Stimulated activated CD4-positive, alpha-beta T cell treated with anti-CD3 and anti-CD28 coated beads, Interleukin-4, amount 100 ng/mL, for 48 hours (primary cell): ENCODE results near the gene PSMG1.

Source experiments
- DNase-seq, 2 donors: peaks; one replicate each; pipeline ENCODE4 v3.0.0-alpha.2; 2020; ENCODE audit warnings: low read depth in 2 of 2

Gene PSMG1

DNA sequence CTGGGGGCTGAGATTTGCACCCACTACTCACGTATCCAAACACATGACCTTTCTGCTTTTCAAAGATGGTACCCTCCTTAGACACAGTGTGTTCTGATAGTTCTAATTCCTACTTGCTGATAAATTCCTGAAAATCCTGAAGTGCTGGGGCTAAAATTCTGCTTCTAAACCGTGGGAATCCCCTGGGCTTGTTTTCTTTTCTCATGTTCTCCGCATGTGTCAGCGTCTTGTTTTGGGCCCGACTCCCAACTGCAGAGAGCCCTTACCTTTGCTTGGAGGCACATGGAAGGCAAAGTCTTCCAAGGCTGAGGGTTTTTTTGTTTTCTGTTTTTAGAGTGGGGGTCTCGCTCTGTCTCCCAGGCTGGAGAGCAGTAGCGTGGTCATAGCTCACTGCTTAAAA is 27.2 kb downstream of the PSMG1 start:
- no peak for DNase-seq

- no peak for DNase-seq
These were observed 27.7 kb downstream of the PSMG1 start for GRCh38 chr21:39155578-39155977.

GRCh38 chr21:39153842-39154241 is 29.4 kb downstream of the PSMG1 start:
- DNase-seq = no peak

GRCh38 chr21:39153373-39153772 is 29.9 kb downstream of the PSMG1 start:
- no peak for DNase-seq

DNA sequence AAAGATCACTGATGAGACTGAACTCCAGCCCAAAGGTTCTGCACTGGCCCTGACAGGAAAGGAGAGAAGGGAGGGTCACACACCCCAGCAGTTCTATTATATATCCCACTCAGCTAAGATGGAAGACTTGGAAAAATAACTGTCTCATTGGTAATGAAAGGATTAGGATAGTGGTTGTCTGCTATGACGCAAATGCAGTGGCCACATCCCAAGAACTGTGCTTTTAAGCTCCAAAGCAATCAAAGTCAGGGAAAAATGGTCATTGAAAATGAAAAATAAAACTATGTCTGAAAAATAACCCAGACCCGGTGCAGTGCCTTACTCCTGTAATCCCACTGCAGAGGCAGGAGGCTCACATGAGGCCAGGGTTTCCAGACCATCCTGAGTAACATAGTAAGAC is 31.0 kb downstream of the PSMG1 start:
- no peak for DNase-seq

DNA sequence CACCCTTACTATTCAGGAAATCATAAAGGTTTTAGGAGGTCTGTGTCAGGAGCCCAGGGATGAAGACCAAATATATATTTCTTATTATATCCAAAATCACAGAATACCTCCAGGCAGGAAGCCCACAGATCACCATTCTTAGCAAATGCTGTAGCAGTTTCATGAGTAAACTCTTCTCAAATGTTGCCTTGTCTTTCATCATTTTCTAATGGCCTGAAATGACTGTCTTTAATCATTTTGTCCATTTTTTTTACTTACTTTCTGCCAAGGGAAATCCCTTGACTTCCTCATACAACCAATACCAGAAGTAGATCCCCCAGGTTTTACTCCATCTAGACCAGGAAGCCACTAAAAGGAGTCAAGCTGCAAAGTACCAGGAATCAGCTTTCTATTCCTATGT is 32.4 kb downstream of the PSMG1 start:
- no peak for DNase-seq

DNA sequence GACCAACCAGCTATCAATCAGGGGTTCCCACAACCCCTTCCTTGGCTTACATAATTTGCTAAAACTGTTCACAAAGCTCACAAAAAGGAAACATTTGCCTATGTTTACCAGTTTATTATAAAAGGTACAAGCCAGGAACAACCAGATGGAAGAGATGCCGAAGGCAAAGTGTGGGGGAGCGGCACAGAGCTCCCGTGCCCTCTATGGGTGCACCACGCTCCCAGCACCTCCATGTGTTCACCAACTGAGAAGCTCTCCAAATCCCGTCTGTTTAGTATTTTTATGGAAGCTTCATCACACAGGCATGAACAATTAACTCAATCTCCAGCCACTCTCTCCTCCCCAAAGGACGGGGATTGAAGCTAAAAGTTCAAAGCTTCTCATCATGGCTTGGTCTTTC is 32.9 kb downstream of the PSMG1 start:
- no peak for DNase-seq

DNA sequence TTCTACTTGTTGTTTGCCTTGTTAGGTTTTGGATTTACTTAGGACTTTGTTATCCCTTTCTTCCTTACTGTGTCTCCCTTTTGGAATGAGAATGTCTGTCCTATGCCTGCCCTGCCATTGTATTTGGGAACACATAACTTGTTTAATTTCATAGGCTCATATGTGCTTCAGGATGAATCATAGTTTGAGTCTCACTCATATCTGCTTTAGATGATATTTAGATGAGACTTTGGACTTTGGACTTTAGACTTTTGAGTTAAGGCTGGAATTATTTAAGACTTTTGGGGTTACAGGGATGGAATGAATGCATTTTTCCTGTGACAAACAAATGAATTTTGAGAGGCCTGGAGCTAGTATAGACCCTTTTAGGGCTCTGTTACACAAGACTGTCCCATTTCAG is 33.4 kb downstream of the PSMG1 start:
- DNase-seq = no peak

GRCh38 chr21:39148975-39149374 is 34.3 kb downstream of the PSMG1 start:
- no peak for DNase-seq

DNA sequence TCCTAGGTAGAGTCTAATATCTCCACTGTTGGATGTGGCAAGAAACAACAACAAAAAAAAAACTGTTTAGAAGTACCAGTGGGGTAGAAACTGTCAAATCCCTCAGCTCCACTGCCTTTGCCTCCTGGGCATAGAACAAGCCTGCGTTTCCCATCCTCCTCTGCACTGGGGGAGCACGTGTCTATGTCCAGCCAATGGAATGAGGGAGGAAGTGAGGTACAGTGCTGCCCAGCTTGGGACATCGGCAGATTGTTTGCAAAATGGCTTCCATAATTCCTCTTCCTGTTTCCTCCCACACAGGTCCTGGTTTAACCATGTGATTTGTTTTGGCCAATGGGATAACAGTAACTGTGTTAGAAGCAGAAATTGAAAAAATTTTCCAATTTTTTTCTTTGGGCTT is 39.1 kb downstream of the PSMG1 start:
- DNase-seq = no peak

- DNase-seq = no peak
These were observed 40.3 kb downstream of the PSMG1 start for GRCh38 chr21:39142972-39143371.

- DNase-seq = no peak
These were observed 41.7 kb downstream of the PSMG1 start for GRCh38 chr21:39141502-39141901.

DNA sequence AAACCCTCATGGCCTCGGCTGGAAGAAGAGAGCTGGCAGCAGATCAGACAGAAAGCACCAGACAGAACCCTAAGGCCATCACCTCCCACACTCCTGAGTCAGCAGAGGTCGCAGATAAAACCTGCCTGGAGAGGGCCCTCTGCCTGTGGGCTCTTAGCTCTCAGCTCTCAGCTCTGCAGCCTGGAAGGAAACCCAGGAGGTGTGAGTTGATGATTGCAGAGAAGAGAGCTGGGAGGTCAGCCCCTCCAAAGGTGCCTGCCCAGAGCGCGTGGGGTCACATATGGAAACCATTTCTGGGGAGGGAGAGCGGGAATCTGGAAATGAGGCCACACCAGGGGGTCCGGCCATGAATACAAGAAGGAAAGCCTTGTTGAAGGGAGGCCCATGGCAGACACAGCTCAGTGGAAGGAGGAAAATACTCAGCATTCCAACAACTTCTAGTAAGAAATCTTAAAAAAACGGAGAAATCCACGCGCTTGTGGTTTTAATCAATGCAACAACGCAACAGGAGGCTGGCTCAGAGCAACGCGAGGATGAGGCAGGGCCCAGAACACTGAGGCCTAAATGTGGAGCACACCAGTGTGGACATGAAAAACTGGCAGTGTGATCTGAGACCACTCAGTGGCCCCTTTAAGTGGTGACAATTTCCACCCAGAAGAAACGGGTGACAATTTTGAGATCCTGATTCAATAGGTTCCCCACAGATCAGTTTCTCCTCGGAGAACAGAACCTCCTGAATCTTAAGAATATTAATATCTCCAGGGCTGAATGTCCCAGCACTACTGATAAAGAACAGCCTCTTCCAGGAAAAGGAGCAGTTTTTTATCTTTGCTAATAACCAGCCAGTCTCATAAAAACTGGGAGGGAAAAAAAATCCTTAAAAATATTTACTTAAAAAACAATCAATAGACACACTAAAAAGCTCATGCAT is 45.7 kb downstream of the PSMG1 start:
- DNase-seq = no peak

DNA sequence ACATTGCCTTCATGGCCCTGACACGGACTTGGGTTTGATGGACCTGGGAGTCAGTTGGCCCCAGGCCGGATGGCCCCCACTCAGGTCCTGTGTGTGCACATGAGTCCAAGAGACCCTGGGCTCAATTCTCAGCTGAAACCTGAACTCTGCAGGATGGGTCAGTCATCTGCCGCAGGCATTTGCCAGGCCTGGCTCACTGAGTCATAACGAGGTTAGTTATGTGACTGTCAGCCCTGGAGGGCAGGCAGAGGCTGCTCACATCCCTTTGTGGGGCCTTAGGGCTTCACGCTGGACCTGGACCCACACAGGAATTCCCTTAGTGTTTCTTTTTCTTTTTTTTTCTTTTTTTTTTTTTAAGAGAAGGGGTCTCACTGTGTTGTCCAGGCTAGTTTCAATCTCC is 46.5 kb downstream of the PSMG1 start:
- DNase-seq = no peak

- peak in 1 of 2 donors; percentile 5 for DNase-seq
These were observed 47.1 kb downstream of the PSMG1 start for GRCh38 chr21:39136138-39136537.

- no peak for DNase-seq
These were observed 48.9 kb downstream of the PSMG1 start for GRCh38 chr21:39134288-39134810.

DNA sequence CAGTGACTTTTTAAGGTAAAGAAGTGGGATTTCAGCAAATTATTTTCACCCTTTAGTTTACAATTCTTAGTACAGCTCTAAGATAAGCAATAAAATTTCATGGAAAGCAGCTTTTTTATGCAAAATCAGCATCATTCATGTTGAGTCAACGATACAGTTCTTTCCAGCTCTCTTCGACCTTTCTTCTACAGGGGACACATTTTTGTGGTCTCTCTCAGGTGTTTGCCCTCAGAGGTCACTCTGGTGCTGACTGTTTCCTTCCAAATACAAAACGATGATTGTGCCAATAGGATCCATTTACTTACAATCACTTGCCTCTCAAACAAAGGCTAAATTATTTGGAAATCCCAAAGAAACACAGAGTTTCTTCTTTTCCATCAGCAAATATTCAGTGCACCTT is 51.0 kb downstream of the PSMG1 start:
- no peak for DNase-seq

DNA sequence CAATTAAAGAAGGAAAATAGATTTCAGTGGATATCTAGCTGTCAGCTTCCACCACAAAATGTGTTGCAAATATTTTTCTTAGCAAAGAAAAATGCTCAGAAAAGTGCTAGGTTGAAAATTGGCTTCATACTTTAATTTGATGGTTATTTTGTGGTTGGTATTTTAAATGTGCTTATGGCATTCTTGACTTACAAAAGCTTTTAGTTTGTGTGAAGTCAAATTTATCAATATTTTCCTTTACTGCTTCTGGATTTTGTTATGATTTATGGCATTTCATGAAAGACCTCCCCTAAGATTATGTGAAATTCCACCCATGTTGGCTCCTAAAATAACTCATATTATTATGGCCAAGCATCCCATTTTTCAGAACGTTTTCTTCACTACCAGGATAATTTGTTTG is 51.5 kb downstream of the PSMG1 start:
- no peak for DNase-seq

GRCh38 chr21:39127506-39127905 is 55.7 kb downstream of the PSMG1 start:
- DNase-seq = no peak

- DNase-seq = no peak
These were observed 56.8 kb downstream of the PSMG1 start for GRCh38 chr21:39126486-39126806.

GRCh38 chr21:39125752-39126485 is 57.3 kb downstream of the PSMG1 start:
- DNase-seq = no peak
